ENCODE measurements around the gene KSR1. TPM values are rescaled to one million over a fixed set of nuclear protein-coding genes. Genes with fewer than 3 reads are reported as not detected.

The KSR1 gene
- total RNA-seq, 1 experiment from 2014 or later = 88.9 TPM

DNA sequence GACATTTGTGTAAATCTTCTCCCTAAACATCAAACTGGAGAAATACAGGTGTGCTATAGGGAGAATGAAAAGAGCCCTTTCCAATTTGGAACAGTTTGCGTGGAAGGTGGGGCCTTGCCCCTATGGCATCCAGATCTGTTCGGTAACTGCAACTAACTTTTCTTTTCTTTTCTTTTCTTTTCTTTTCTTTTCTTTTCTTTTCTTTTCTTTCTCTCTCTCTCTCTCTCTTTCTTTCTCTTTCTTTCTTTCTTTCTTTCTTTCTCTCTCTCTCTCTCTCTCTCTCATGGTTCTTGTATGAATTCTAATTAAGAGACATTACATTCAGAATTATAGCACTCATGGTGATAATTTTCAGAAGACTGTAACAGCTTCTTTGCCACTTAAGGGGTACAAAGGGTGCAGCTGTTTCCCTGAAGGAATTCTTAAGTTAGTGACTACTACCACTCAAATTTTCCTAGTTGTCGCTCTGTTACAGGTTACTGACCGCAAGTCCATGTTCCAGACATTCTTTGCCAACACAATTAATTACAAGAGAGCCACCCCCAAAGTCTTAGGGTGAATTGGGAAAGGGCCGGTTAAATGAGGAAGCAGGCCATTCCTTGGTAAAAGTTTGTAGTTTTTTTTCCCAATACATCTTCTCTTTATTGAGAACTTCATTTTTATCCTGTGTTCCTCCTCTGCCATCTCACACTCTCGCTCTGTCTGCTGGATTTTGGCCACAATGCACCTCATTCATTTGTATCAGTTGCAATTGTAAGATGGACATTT, 69.8 kb downstream of the KSR1 start:
- Histone ChIP-seq H3K4me3 (ENCODE audit: low read depth, low read length) (no peak overlapping the region), H3K27me3 (replicated peaks; ENCODE audit: control insufficient read depth, insufficient read depth, low read length) (no peaks in the 10 kb centered on the region), H3K36me3 (ENCODE audit: control insufficient read depth, insufficient read depth, low read length) (no peaks in the 10 kb centered on the region), H3K4me1 (peaks cover 21% of the 10 kb centered on the region), H3K9me3 (no peaks in the 10 kb centered on the region)
- no TSS peak for BruUV-seq (replicated peaks)
- TF ChIP-seq, protein P1, sequence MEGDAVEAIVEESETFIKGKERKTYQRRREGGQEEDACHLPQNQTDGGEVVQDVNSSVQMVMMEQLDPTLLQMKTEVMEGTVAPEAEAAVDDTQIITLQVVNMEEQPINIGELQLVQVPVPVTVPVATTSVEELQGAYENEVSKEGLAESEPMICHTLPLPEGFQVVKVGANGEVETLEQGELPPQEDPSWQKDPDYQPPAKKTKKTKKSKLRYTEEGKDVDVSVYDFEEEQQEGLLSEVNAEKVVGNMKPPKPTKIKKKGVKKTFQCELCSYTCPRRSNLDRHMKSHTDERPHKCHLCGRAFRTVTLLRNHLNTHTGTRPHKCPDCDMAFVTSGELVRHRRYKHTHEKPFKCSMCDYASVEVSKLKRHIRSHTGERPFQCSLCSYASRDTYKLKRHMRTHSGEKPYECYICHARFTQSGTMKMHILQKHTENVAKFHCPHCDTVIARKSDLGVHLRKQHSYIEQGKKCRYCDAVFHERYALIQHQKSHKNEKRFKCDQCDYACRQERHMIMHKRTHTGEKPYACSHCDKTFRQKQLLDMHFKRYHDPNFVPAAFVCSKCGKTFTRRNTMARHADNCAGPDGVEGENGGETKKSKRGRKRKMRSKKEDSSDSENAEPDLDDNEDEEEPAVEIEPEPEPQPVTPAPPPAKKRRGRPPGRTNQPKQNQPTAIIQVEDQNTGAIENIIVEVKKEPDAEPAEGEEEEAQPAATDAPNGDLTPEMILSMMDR (IDR thresholded peaks at IDR 0.05; ENCODE audit: insufficient read depth in 1 of 2, low read depth in 1 of 2, low read length in 1 of 2, severe bottlenecking in 1 of 2, unreplicated experiment in 1 of 2) = no peak
- intact Hi-C loops (cut with micrococcal nuclease; ENCODE audit: unreplicated experiment) = no loop called here
- Mint-ChIP-seq H3K27me3 (ENCODE audit: insufficient read depth, unreplicated experiment) (no peaks in the 10 kb centered on the region), H3K27ac (ENCODE audit: unreplicated experiment) (peak overlapping the region; percentile 30), H3K9me3 (ENCODE audit: unreplicated experiment) (no peaks in the 10 kb centered on the region), H3K36me3 (ENCODE audit: insufficient read depth, unreplicated experiment) (no peaks in the 10 kb centered on the region), H3K4me1 (ENCODE audit: low read depth, unreplicated experiment) (peaks cover 52% of the 10 kb centered on the region), H3K4me3 (ENCODE audit: unreplicated experiment) (no peak overlapping the region)
- CTCF ChIA-PET = interaction anchor here (1.0 to 1.7 kb wide), 3 partner anchors 9 to 77 kb away, joined by 3 to 9 read pairs (median 5); no protein-coding TSS in a partner anchor
- no peak for DNase-seq
- POLR2A ChIA-PET = no interaction called here

DNA sequence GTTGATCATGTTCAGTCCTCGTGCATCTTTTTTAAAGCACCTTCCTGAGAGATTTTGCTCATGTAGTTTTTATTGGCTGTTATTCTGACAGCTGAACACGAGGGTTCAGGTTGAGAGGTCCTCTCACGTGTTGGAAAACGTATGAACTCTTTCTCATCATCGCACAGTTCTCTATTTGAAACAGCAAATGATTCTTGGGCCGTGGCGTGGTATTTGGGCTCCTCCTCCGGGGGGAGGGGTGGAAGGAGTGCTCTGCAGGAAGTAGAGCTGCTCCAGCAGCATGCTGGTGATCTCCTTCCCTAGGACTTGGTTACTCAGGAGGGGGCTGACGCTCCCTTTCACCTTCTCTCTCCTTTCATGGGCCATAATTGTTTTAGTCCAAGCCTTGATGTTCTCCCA, 70.4 kb downstream of the KSR1 start:
- peaks cover 57% of the 10 kb centered on the region for H3K4me1 Mint-ChIP-seq (ENCODE audit: low read depth, unreplicated experiment)
- peak overlapping the region; percentile 30 for H3K27ac Mint-ChIP-seq (ENCODE audit: unreplicated experiment)
- H3K36me3 Mint-ChIP-seq (ENCODE audit: insufficient read depth, unreplicated experiment) = no peaks in the 10 kb centered on the region
- TF ChIP-seq, protein P1 (IDR thresholded peaks at IDR 0.05; ENCODE audit: insufficient read depth in 1 of 2, low read depth in 1 of 2, low read length in 1 of 2, severe bottlenecking in 1 of 2, unreplicated experiment in 1 of 2) = no peak
- no peak overlapping the region for H3K4me3 ChIP-seq (ENCODE audit: low read depth, low read length)
- DNase-seq = no peak
- no peaks in the 10 kb centered on the region for H3K27me3 ChIP-seq (replicated peaks; ENCODE audit: control insufficient read depth, insufficient read depth, low read length)
- no peaks in the 10 kb centered on the region for H3K9me3 Mint-ChIP-seq (ENCODE audit: unreplicated experiment)
- no peaks in the 10 kb centered on the region for H3K36me3 ChIP-seq (ENCODE audit: control insufficient read depth, insufficient read depth, low read length)
- intact Hi-C loops (cut with micrococcal nuclease; ENCODE audit: unreplicated experiment) = no loop called here
- no peak overlapping the region for H3K4me3 Mint-ChIP-seq (ENCODE audit: unreplicated experiment)
- H3K4me1 ChIP-seq = peaks cover 27% of the 10 kb centered on the region
- H3K9me3 ChIP-seq = no peaks in the 10 kb centered on the region
- CTCF ChIA-PET = interaction anchor here (0.8 to 1.3 kb wide), 3 partner anchors 32 to 76 kb away, joined by 3 to 9 read pairs (median 3); no protein-coding TSS in a partner anchor
- BruUV-seq (replicated peaks) = no TSS peak
- H3K27me3 Mint-ChIP-seq (ENCODE audit: insufficient read depth, unreplicated experiment) = no peaks in the 10 kb centered on the region
- POLR2A ChIA-PET = no interaction called here

DNA sequence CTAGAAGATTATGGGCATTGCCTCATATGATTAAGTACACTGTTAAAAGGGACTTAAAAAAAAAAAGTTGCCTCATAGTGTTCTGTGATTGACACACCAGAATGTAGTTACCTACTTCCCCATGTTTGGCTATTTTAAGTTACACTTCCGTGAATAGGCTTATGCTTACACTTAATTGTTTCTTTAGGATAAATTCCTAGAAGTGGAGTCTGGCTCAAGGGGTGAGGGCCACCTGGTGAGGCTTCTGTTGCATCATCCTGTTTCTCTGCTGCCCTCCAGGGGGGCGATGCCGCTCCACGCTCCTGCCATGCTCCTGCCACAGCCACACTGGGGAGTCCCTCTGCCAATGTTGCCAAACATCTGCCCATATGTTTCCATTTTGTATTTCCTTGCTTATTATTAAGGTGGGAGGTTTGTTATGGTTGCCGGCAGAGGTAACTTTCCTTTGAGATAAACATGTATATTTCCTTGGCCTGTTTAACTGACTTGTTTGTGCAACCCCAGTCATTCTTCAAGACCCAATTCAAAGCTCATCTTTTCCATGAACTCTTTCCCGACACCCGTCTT, 73.1 kb downstream of the KSR1 start:
- DNase-seq = no peak
- TF ChIP-seq, protein P1 (IDR thresholded peaks at IDR 0.05; ENCODE audit: insufficient read depth in 1 of 2, low read depth in 1 of 2, low read length in 1 of 2, severe bottlenecking in 1 of 2, unreplicated experiment in 1 of 2) = peak in 1 of 2 experiments; percentile 9
- ChIA-PET CTCF (no interaction called here), POLR2A (no interaction called here)
- no peaks in the 10 kb centered on the region for H3K36me3 ChIP-seq (ENCODE audit: control insufficient read depth, insufficient read depth, low read length)
- Mint-ChIP-seq H3K27ac (ENCODE audit: unreplicated experiment) (peak overlapping the region; percentile 39), H3K4me3 (ENCODE audit: unreplicated experiment) (no peak overlapping the region), H3K4me1 (ENCODE audit: low read depth, unreplicated experiment) (peaks cover 72% of the 10 kb centered on the region), H3K27me3 (ENCODE audit: insufficient read depth, unreplicated experiment) (no peaks in the 10 kb centered on the region), H3K9me3 (ENCODE audit: unreplicated experiment) (no peaks in the 10 kb centered on the region), H3K36me3 (ENCODE audit: insufficient read depth, unreplicated experiment) (peaks cover 5% of the 10 kb centered on the region)
- H3K27me3 ChIP-seq (replicated peaks; ENCODE audit: control insufficient read depth, insufficient read depth, low read length) = no peaks in the 10 kb centered on the region
- no peaks in the 10 kb centered on the region for H3K9me3 ChIP-seq
- intact Hi-C loops (cut with micrococcal nuclease; ENCODE audit: unreplicated experiment) = no loop called here
- H3K4me3 ChIP-seq (ENCODE audit: low read depth, low read length) = no peak overlapping the region
- H3K4me1 ChIP-seq = peaks cover 50% of the 10 kb centered on the region
- BruUV-seq (replicated peaks) = no TSS peak

Measured in Caco-2 (cell line).